Hematopoietic multipotent progenitor cell treated with erythropoietin and hydrocortisone succinate and interleukin-3 and kit ligand, for 8 days (in vitro differentiated cells): ENCODE data around the gene CENPL.
"Not testable (repeated sequence)": the region's sequence is repeated elsewhere in the genome, so short reads cannot be mapped to it uniquely, and the experiment has no call there.

Experiments
- DNase-seq: peaks from one replicate; pipeline ENCODE4 v3.0.0-alpha.2; 2015

CENPL gene

GRCh38 chr1:173856903-173857302 lies 32.2 kb upstream of the CENPL start:
- DNase-seq: no peak

- DNase-seq: no peak
These were observed 31.3 kb upstream of the CENPL start for GRCh38 chr1:173856014-173856413.

- DNase-seq: no peak
These were observed 28.4 kb upstream of the CENPL start for GRCh38 chr1:173853074-173853473.

GRCh38 chr1:173852105-173852504 lies 27.4 kb upstream of the CENPL start:
- DNase-seq: no peak

- DNase-seq: no peak
These were observed 8.1 kb upstream of the CENPL start for GRCh38 chr1:173832748-173833147.

GRCh38 chr1:173827611-173828010 lies 2.9 kb upstream of the CENPL start:
- no peak for DNase-seq

- DNase-seq: no peak
These were observed 835 bp downstream of the CENPL start for GRCh38 chr1:173823781-173824314.

- no peak for DNase-seq
These were observed 3.0 kb downstream of the CENPL start for GRCh38 chr1:173821680-173822079.

- no peak for DNase-seq
These were observed 6.2 kb downstream of the CENPL start for GRCh38 chr1:173818459-173818858.

- DNase-seq: not testable (repeated sequence)
These were observed 11.0 kb downstream of the CENPL start for GRCh38 chr1:173813654-173814053.

GRCh38 chr1:173802961-173803360 lies 21.7 kb downstream of the CENPL start:
- DNase-seq: no peak

GRCh38 chr1:173799995-173800394 lies 24.7 kb downstream of the CENPL start:
- DNase-seq: not testable (repeated sequence)

GRCh38 chr1:173798078-173798477 lies 26.6 kb downstream of the CENPL start:
- no peak for DNase-seq

GRCh38 chr1:173789841-173790240 lies 34.8 kb downstream of the CENPL start:
- DNase-seq: no peak

GRCh38 chr1:173784997-173785396 lies 39.7 kb downstream of the CENPL start:
- no peak for DNase-seq

GRCh38 chr1:173779936-173780335 lies 44.7 kb downstream of the CENPL start:
- no peak for DNase-seq

- DNase-seq: no peak
These were observed 49.0 kb downstream of the CENPL start for GRCh38 chr1:173775578-173776226.

- DNase-seq: no peak
These were observed 53.1 kb downstream of the CENPL start for GRCh38 chr1:173771560-173771959.

- DNase-seq: not testable (repeated sequence)
These were observed 54.4 kb downstream of the CENPL start for GRCh38 chr1:173770330-173770729.

- no peak for DNase-seq
These were observed 55.9 kb downstream of the CENPL start for GRCh38 chr1:173768827-173769226.

- no peak for DNase-seq
These were observed 56.5 kb downstream of the CENPL start for GRCh38 chr1:173768206-173768605.

GRCh38 chr1:173764331-173764730 lies 60.4 kb downstream of the CENPL start:
- DNase-seq: not testable (repeated sequence)

- no peak for DNase-seq
These were observed 65.7 kb downstream of the CENPL start for GRCh38 chr1:173758980-173759379.

- DNase-seq: no peak
These were observed 66.6 kb downstream of the CENPL start for GRCh38 chr1:173758110-173758509.

GRCh38 chr1:173757666-173758065 lies 67.0 kb downstream of the CENPL start:
- no peak for DNase-seq
